DLD1 (cell line): ENCODE results near the gene PLXNA3.
"Not testable (repeated sequence)": the region's sequence is repeated elsewhere in the genome, so short reads cannot be mapped to it uniquely, and the experiment has no call there.

Experiments used
- in situ Hi-C: cut with HindIII; loops from 2 replicates; pipeline ENCODE4 v1.10.0; 2017; ENCODE audit warnings: low sequenced_read_pairs

PLXNA3 gene

GRCh38 chrX:154495472-154495922 lies 37.4 kb downstream of the PLXNA3 start:
- in situ Hi-C loops = no loop called here

GRCh38 chrX:154496591-154497137 lies 38.6 kb downstream of the PLXNA3 start:
- in situ Hi-C loops = not testable (repeated sequence)

- in situ Hi-C loops = not testable (repeated sequence)
These were observed 43.3 kb downstream of the PLXNA3 start for GRCh38 chrX:154501423-154501822.

GRCh38 chrX:154502098-154502497 lies 44.0 kb downstream of the PLXNA3 start:
- in situ Hi-C loops = no loop called here

GRCh38 chrX:154502989-154503388 lies 44.9 kb downstream of the PLXNA3 start:
- in situ Hi-C loops = no loop called here

GRCh38 chrX:154505734-154506133 lies 47.7 kb downstream of the PLXNA3 start:
- in situ Hi-C loops = no loop called here

- in situ Hi-C loops = no loop called here
These were observed 48.6 kb downstream of the PLXNA3 start for GRCh38 chrX:154506483-154507332.

GRCh38 chrX:154507673-154508383 lies 49.7 kb downstream of the PLXNA3 start:
- in situ Hi-C loops = no loop called here

- in situ Hi-C loops = no loop called here
These were observed 50.3 kb downstream of the PLXNA3 start for GRCh38 chrX:154508384-154508745.

GRCh38 chrX:154509455-154509854 lies 51.4 kb downstream of the PLXNA3 start:
- in situ Hi-C loops = no loop called here

GRCh38 chrX:154511761-154512160 lies 53.7 kb downstream of the PLXNA3 start:
- in situ Hi-C loops = no loop called here

- in situ Hi-C loops = no loop called here
These were observed 54.9 kb downstream of the PLXNA3 start for GRCh38 chrX:154512879-154513553.

GRCh38 chrX:154513716-154514115 lies 55.6 kb downstream of the PLXNA3 start:
- in situ Hi-C loops = no loop called here

GRCh38 chrX:154515090-154515965 lies 57.2 kb downstream of the PLXNA3 start:
- in situ Hi-C loops = no loop called here

GRCh38 chrX:154515966-154516655 lies 58.0 kb downstream of the PLXNA3 start, which contains the start of gene FAM3A:
TSS of gene FAM3A (minus strand) at chrX:154516232. CDS start at chrX:154515772, 460 bp downstream.
- in situ Hi-C loops = no loop called here

GRCh38 chrX:154516656-154517100 lies 58.6 kb downstream of the PLXNA3 start:
- in situ Hi-C loops = no loop called here

- in situ Hi-C loops = no loop called here
These were observed 59.2 kb downstream of the PLXNA3 start for GRCh38 chrX:154517101-154517781.

GRCh38 chrX:154519389-154519788 lies 61.3 kb downstream of the PLXNA3 start:
- in situ Hi-C loops = no loop called here
